ENCODE data around the gene STIM2. TPM values are rescaled to one million over a fixed set of nuclear protein-coding genes. Genes with fewer than 3 reads are reported as not detected.
"Not testable (repeated sequence)": the region's sequence is repeated elsewhere in the genome, so short reads cannot be mapped to it uniquely, and the experiment has no call there.

Gene STIM2
- total RNA-seq, 2 experiments from 2014 or later, result 40.5 to 43.1 TPM

DNA sequence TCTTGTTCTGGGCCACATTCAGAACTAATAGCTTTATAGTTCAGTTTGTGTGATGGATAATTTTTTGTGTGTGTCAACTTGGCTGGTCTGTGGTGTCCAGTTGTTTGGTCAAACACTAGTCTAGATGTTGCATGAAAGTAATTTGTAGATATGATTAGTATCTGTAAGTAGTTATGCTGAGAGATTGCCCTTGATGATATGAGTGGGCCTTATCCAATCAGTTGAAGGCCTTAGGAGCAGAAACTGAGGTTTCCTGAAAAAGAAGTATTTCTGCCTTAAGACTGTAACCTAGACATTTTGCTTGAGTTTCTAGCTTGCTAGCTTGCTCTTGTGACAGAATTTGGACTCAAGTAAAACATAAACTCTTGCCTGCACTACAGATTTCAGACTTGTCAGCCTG lies 30.4 kb downstream of the STIM2 start:
- no peak overlapping the region for H3K27ac Mint-ChIP-seq
- peaks cover 12% of the 10 kb centered on the region for H3K9me3 Mint-ChIP-seq
- H3K4me1 Mint-ChIP-seq (ENCODE audit: low read depth), result peaks cover 69% of the 10 kb centered on the region
- H3K4me3 Mint-ChIP-seq, result no peak overlapping the region
- CTCF ChIA-PET, result no interaction called here
- DNase-seq, result no peak
- no peaks in the 10 kb centered on the region for H3K27me3 Mint-ChIP-seq (ENCODE audit: low read depth)
- H3K36me3 Mint-ChIP-seq (ENCODE audit: low read depth), result peaks cover 20% of the 10 kb centered on the region
- intact Hi-C loops (cut with micrococcal nuclease), result no loop called here

DNA sequence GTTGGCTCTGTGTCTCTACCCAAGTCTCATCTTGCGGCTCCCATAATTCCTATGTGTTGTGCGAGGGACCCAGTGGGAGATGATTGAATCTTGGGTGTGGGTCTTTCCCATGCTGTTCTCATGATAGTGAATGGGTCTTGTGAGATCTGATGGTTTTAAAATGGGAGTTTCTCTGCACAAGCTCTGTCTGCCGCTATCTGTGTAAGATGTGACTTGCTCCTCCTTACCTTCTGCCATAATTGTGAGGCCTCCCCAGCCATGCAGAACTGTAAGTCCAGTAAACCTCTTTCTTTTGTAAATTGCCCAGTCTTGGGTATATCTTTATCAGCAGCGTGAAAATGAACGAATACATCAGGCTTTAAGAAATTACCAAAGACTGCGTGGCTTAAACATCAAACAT lies 31.2 kb downstream of the STIM2 start:
- peaks cover 27% of the 10 kb centered on the region for H3K36me3 Mint-ChIP-seq (ENCODE audit: low read depth)
- H3K4me1 Mint-ChIP-seq (ENCODE audit: low read depth), result peaks cover 68% of the 10 kb centered on the region
- intact Hi-C loops (cut with micrococcal nuclease), result no loop called here
- H3K27ac Mint-ChIP-seq, result peak overlapping the region; percentile 48
- CTCF ChIA-PET, result interaction anchor here (0.7 kb wide), 1 partner anchor 58 kb away, joined by 3 read pairs; no protein-coding TSS in a partner anchor
- no peak for DNase-seq
- H3K4me3 Mint-ChIP-seq, result no peak overlapping the region
- H3K27me3 Mint-ChIP-seq (ENCODE audit: low read depth), result no peaks in the 10 kb centered on the region
- H3K9me3 Mint-ChIP-seq, result peaks cover 12% of the 10 kb centered on the region

GRCh38 chr4:26892480-26893150 lies 32.0 kb downstream of the STIM2 start:
- peak overlapping the region; percentile 15 for H3K27ac Mint-ChIP-seq
- peaks cover 12% of the 10 kb centered on the region for H3K9me3 Mint-ChIP-seq
- H3K4me1 Mint-ChIP-seq (ENCODE audit: low read depth), result peaks cover 68% of the 10 kb centered on the region
- intact Hi-C loops (cut with micrococcal nuclease), result no loop called here
- peaks cover 29% of the 10 kb centered on the region for H3K36me3 Mint-ChIP-seq (ENCODE audit: low read depth)
- CTCF ChIA-PET, result no interaction called here
- DNase-seq, result no peak
- H3K4me3 Mint-ChIP-seq, result no peak overlapping the region
- no peaks in the 10 kb centered on the region for H3K27me3 Mint-ChIP-seq (ENCODE audit: low read depth)

- CTCF ChIA-PET, result interaction anchor here (0.7 kb wide), 1 partner anchor 1689 kb away, joined by 3 read pairs; no protein-coding TSS in a partner anchor
Measured at GRCh38 chr4:26893491-26893890, 32.9 kb downstream of the STIM2 start.

DNA sequence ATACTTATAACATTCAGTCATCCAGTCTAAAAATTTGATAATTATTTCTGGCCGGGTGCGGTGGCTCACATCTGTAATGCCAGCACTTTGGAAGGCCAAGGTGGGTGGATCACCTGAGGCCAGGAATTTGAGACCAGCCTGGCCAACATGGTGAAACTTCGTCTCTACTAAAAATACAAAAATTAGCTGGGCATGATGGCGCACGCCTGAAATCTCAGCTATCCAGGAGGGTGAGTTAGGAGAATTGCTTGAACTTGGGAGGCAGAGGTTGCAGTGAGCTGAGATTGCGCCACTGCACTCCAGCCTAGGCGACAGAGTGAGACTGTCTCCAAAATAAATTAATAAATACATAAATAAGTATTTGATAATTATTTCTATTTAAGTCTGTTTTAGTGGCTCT lies 34.2 kb downstream of the STIM2 start:
- H3K4me3 Mint-ChIP-seq; DNase-seq; H3K27me3 Mint-ChIP-seq (ENCODE audit: low read depth); H3K27ac Mint-ChIP-seq: not testable (repeated sequence)
- Mint-ChIP-seq H3K4me1 (ENCODE audit: low read depth) (peaks cover 65% of the 10 kb centered on the region), H3K36me3 (ENCODE audit: low read depth) (peaks cover 27% of the 10 kb centered on the region), H3K9me3 (peaks cover 12% of the 10 kb centered on the region)
- CTCF ChIA-PET, result interaction anchor here (0.6 to 1.4 kb wide), 3 partner anchors 8 to 108 kb away, joined by 3 to 5 read pairs (median 3); no protein-coding TSS in a partner anchor
- intact Hi-C loops (cut with micrococcal nuclease), result loop anchor here (5.0 kb wide), 1 partner anchor 42 kb away; no protein-coding TSS in a partner anchor

More at GRCh38 chr4:26893491-26893890, 32.9 kb downstream of the STIM2 start:
- Mint-ChIP-seq H3K27me3 (ENCODE audit: low read depth) (no peaks in the 10 kb centered on the region), H3K4me3 (no peak overlapping the region), H3K9me3 (peaks cover 12% of the 10 kb centered on the region), H3K4me1 (ENCODE audit: low read depth) (peaks cover 70% of the 10 kb centered on the region), H3K27ac (peak overlapping the region; percentile 15), H3K36me3 (ENCODE audit: low read depth) (peaks cover 29% of the 10 kb centered on the region)
- intact Hi-C loops (cut with micrococcal nuclease), result no loop called here
- DNase-seq, result no peak

- Mint-ChIP-seq H3K9me3 (peaks cover 6% of the 10 kb centered on the region), H3K4me1 (ENCODE audit: low read depth) (peaks cover 66% of the 10 kb centered on the region), H3K4me3 (no peak overlapping the region), H3K36me3 (ENCODE audit: low read depth) (peaks cover 23% of the 10 kb centered on the region), H3K27me3 (ENCODE audit: low read depth) (no peaks in the 10 kb centered on the region), H3K27ac (no peak overlapping the region)
- CTCF ChIA-PET, result no interaction called here
- intact Hi-C loops (cut with micrococcal nuclease), result loop anchor here (5.0 kb wide), 1 partner anchor 41 kb away; no protein-coding TSS in a partner anchor
- DNase-seq, result no peak
Measured at GRCh38 chr4:26896636-26897035, 36.0 kb downstream of the STIM2 start.

- DNase-seq, result no peak
- Mint-ChIP-seq H3K36me3 (ENCODE audit: low read depth) (peaks cover 16% of the 10 kb centered on the region), H3K27ac (no peak overlapping the region), H3K4me3 (no peak overlapping the region), H3K9me3 (no peaks in the 10 kb centered on the region), H3K4me1 (ENCODE audit: low read depth) (peaks cover 67% of the 10 kb centered on the region), H3K27me3 (ENCODE audit: low read depth) (no peaks in the 10 kb centered on the region)
- CTCF ChIA-PET, result interaction anchor here (0.5 to 1.3 kb wide), 2 partner anchors 18 to 37 kb away, joined by 3 read pairs; no protein-coding TSS in a partner anchor
- intact Hi-C loops (cut with micrococcal nuclease), result loop anchor here (5.0 kb wide), 1 partner anchor 37 kb away; no protein-coding TSS in a partner anchor
Measured at GRCh38 chr4:26899991-26900390, 39.4 kb downstream of the STIM2 start.

DNA sequence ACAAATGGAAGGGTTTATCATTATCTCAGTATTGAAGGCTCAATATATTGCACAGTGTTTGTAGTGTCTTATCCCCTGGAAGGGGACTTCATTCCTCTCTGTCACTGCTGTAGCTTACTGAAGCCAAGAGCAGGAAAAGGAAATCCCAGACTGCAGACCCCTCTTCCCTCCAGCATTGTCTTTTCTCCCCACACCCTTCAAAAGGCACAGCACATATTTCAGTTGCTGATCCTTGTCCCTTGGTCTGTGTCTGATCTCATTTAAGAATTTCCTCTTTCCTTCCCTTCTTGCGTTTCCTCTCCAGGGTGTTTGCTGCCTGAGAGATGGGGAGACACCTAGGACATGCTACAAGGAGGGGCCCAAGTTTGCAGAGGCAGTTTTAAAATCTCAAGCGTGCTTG lies 40.1 kb downstream of the STIM2 start:
- Mint-ChIP-seq H3K4me3 (no peak overlapping the region), H3K27me3 (ENCODE audit: low read depth) (no peaks in the 10 kb centered on the region), H3K36me3 (ENCODE audit: low read depth) (peaks cover 16% of the 10 kb centered on the region), H3K9me3 (no peaks in the 10 kb centered on the region), H3K27ac (no peak overlapping the region), H3K4me1 (ENCODE audit: low read depth) (peaks cover 67% of the 10 kb centered on the region)
- CTCF ChIA-PET, result interaction anchor here (1.1 kb wide), 1 partner anchor 15 kb away, joined by 3 read pairs; no protein-coding TSS in a partner anchor
- DNase-seq, result no peak
- intact Hi-C loops (cut with micrococcal nuclease), result no loop called here

- H3K4me3 Mint-ChIP-seq, result no peak overlapping the region
- peaks cover 67% of the 10 kb centered on the region for H3K4me1 Mint-ChIP-seq (ENCODE audit: low read depth)
- no peaks in the 10 kb centered on the region for H3K9me3 Mint-ChIP-seq
- no peak overlapping the region for H3K27ac Mint-ChIP-seq
- CTCF ChIA-PET, result no interaction called here
- H3K36me3 Mint-ChIP-seq (ENCODE audit: low read depth), result peaks cover 5% of the 10 kb centered on the region
- DNase-seq, result no peak
- intact Hi-C loops (cut with micrococcal nuclease), result no loop called here
- no peaks in the 10 kb centered on the region for H3K27me3 Mint-ChIP-seq (ENCODE audit: low read depth)
Measured at GRCh38 chr4:26905172-26905571, 44.5 kb downstream of the STIM2 start.

DNA sequence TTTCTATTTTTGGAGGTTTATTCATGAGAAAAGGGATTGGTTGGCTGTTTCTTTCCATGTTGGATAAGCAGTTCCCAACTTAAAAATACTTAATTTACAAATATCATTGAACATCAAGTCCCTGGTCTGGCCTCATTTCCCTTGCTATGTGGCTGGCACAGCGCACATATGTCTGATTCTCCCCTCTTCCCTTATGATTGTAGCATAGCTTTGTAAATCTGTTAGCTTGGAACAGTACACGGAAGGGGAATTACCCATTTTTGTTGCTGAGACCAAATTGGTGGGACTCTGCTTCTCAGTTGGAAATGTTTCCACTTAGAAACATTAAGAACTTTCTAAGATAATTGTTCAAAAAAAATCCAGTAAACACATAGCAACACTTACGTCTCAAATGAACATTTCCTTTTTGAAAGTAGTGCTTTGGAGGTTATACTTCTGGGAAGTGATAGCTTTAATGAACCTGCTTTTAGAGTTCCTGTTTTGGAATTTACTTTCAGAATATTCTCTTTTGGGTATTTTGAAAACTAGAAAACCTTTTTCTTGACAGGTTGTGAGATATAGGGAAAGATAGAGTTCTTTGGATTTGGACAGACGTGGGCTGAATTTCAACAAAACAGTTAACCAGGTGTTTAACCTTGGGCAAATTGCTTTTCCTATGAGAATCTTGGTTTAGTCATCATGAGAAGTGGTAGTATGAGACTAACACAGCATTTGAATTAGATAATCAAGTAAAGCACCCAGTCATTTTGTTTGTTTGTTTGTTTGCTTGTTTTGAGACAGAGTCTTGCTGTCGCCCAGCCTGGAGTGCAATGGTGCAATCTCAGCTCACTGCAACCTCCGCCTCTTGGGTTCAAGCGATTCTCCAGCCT lies 47.3 kb downstream of the STIM2 start:
- H3K36me3 Mint-ChIP-seq (ENCODE audit: low read depth), result peaks cover 2% of the 10 kb centered on the region
- no peaks in the 10 kb centered on the region for H3K9me3 Mint-ChIP-seq
- H3K27ac Mint-ChIP-seq, result peak overlapping the region; percentile 74
- intact Hi-C loops (cut with micrococcal nuclease), result loop anchor here (1.0 kb wide), 5 partner anchors 22 to 95 kb away; partner anchors contain the start of gene STIM2
- no peaks in the 10 kb centered on the region for H3K27me3 Mint-ChIP-seq (ENCODE audit: low read depth)
- peaks cover 73% of the 10 kb centered on the region for H3K4me1 Mint-ChIP-seq (ENCODE audit: low read depth)
- CTCF ChIA-PET, result interaction anchor here (0.6 to 1.3 kb wide), 3 partner anchors 47 to 969 kb away, joined by 3 to 4 read pairs (median 3); partner anchors contain the start of gene STIM2
- peak; percentile 23 for DNase-seq
- H3K4me3 Mint-ChIP-seq, result peak overlapping the region; percentile 8

- H3K27ac Mint-ChIP-seq, result no peak overlapping the region
Measured at GRCh38 chr4:26909369-26909768, 48.7 kb downstream of the STIM2 start.

GRCh38 chr4:26911254-26911653 lies 50.6 kb downstream of the STIM2 start:
- Mint-ChIP-seq H3K36me3 (ENCODE audit: low read depth) (peaks cover 2% of the 10 kb centered on the region), H3K27ac (no peak overlapping the region), H3K9me3 (no peaks in the 10 kb centered on the region), H3K27me3 (ENCODE audit: low read depth) (no peaks in the 10 kb centered on the region), H3K4me3 (no peak overlapping the region), H3K4me1 (ENCODE audit: low read depth) (peaks cover 68% of the 10 kb centered on the region)
- CTCF ChIA-PET, result no interaction called here
- no peak for DNase-seq
- intact Hi-C loops (cut with micrococcal nuclease), result no loop called here

More at GRCh38 chr4:26909369-26909768, 48.7 kb downstream of the STIM2 start:
- CTCF ChIA-PET, result interaction anchor here (0.5 to 0.6 kb wide), 2 partner anchors 211 to 702 kb away, joined by 3 to 4 read pairs; no protein-coding TSS in a partner anchor
- DNase-seq, result no peak
- H3K36me3 Mint-ChIP-seq (ENCODE audit: low read depth), result peaks cover 2% of the 10 kb centered on the region
- no peaks in the 10 kb centered on the region for H3K27me3 Mint-ChIP-seq (ENCODE audit: low read depth)
- intact Hi-C loops (cut with micrococcal nuclease), result no loop called here
- no peaks in the 10 kb centered on the region for H3K9me3 Mint-ChIP-seq
- H3K4me1 Mint-ChIP-seq (ENCODE audit: low read depth), result peaks cover 71% of the 10 kb centered on the region
- no peak overlapping the region for H3K4me3 Mint-ChIP-seq

All from activated naive CD4-positive, alpha-beta T cell treated with anti-CD3 and anti-CD28 coated beads for 36 hours (primary cell).